Upper lobe of right lung (tissue), 1 donor: ENCODE measurements around the gene PROX2. TPM values are rescaled to one million over a fixed set of nuclear protein-coding genes. Genes with fewer than 3 reads are reported as not detected.

Experiments
- ATAC-seq: fragments of 200-7000 bp; cut with Tn5 transposase; one replicate; pipeline ENCODE4 v1.9.1; 2020; ENCODE audit warnings: mild to moderate bottlenecking, moderate library complexity
- DNase-seq: peaks from one replicate; pipeline ENCODE4 v3.0.0-alpha.2; 2020
- H3K27ac ChIP-seq: fragments of 200-600 bp; one replicate; pipeline ENCODE4 v1.8.0; 2022
- H3K27me3 ChIP-seq: fragments of 200-600 bp; one replicate; pipeline ENCODE4 v1.8.0; 2022; ENCODE audit warnings: mild to moderate bottlenecking
- H3K36me3 ChIP-seq: fragments of 200-600 bp; one replicate; pipeline ENCODE4 v1.8.0; 2022
- H3K4me1 ChIP-seq: fragments of 200-600 bp; one replicate; pipeline ENCODE4 v1.8.0; 2022
- H3K4me3 ChIP-seq: fragments of 200-600 bp; one replicate; pipeline ENCODE4 v1.8.0; 2022; ENCODE audit warnings: mild to moderate bottlenecking
- H3K9me3 ChIP-seq: fragments of 200-600 bp; one replicate; pipeline ENCODE4 v1.8.0; 2022
- intact Hi-C: fragments of 100-400 bp; cut with DNase I; formaldehyde crosslinking; loops from one replicate; pipeline ENCODE4 v1.11.0; 2022
- total RNA-seq: library from RNA; stranded (reverse); fragmentation: NEBNext Ultra II Directional; extraction: Animal tissue kit (Norgen Biotek cat#: 25700); gene quantifications from one replicate; pipeline ENCODE4 v1.2.1, GENCODE V29; 2021
- TF ChIP-seq, protein P1 (sequence below): fragments of 200-600 bp; IDR thresholded peaks from one replicate; pipeline ENCODE4 v1.8.0; 2022; ENCODE audit warnings: antibody characterized with exemption
- donor health status: DM: no; HTN: yes; CAD: no; lungs with severe emphysema.

The PROX2 gene
- total RNA-seq, 1 donor from 2014 or later, result not detected

DNA sequence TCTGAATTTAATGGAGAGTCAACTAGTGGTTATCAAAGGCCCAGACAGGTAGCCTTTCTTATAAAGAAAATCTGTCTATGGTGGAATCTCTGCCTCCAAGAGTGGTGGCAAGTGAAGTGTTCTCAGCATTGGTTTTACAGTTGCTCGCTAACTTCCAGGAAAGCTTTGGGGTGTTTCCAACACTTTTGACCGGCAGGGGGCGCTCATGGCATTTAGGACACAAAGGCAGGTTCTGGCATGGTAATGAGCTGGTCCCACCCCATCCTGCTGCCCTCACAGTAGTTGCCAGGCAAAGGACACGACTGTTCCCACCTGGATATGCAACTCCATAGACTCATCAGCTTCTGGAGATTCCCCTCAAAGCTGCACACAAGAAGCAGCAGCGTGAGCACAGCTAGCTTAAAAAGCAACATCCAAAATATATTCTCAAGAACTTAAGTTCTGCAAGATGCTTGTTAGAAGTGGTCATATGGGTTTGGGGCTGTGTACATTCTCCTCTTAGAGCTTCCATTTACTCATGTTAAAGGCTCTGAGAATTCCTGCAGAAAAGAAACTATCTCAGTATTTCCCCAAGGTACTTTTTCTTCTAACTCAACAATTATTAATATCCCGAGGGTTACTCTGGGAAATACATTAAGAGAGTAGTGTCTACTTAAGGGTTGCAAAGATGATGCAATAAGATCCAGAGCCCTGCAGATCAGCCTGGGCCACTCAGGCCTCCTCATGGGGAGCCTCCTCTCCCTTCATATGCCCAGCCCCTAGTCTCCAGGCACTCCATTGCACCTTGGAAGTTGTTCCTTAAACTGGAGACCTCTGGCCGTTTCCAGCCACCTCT is 14.8 kb downstream of the PROX2 start:
- peak; percentile 85 for ATAC-seq
- no peak overlapping the region for H3K4me3 ChIP-seq
- H3K27me3 ChIP-seq, result no peaks in the 10 kb centered on the region
- TF ChIP-seq, protein P1, sequence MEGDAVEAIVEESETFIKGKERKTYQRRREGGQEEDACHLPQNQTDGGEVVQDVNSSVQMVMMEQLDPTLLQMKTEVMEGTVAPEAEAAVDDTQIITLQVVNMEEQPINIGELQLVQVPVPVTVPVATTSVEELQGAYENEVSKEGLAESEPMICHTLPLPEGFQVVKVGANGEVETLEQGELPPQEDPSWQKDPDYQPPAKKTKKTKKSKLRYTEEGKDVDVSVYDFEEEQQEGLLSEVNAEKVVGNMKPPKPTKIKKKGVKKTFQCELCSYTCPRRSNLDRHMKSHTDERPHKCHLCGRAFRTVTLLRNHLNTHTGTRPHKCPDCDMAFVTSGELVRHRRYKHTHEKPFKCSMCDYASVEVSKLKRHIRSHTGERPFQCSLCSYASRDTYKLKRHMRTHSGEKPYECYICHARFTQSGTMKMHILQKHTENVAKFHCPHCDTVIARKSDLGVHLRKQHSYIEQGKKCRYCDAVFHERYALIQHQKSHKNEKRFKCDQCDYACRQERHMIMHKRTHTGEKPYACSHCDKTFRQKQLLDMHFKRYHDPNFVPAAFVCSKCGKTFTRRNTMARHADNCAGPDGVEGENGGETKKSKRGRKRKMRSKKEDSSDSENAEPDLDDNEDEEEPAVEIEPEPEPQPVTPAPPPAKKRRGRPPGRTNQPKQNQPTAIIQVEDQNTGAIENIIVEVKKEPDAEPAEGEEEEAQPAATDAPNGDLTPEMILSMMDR, result peak; percentile 90
- intact Hi-C loops, result no loop called here
- no peaks in the 10 kb centered on the region for H3K36me3 ChIP-seq
- peak; percentile 93 for DNase-seq
- H3K27ac ChIP-seq, result no peak overlapping the region
- H3K4me1 ChIP-seq, result no peaks in the 10 kb centered on the region
- H3K9me3 ChIP-seq, result no peaks in the 10 kb centered on the region

DNA sequence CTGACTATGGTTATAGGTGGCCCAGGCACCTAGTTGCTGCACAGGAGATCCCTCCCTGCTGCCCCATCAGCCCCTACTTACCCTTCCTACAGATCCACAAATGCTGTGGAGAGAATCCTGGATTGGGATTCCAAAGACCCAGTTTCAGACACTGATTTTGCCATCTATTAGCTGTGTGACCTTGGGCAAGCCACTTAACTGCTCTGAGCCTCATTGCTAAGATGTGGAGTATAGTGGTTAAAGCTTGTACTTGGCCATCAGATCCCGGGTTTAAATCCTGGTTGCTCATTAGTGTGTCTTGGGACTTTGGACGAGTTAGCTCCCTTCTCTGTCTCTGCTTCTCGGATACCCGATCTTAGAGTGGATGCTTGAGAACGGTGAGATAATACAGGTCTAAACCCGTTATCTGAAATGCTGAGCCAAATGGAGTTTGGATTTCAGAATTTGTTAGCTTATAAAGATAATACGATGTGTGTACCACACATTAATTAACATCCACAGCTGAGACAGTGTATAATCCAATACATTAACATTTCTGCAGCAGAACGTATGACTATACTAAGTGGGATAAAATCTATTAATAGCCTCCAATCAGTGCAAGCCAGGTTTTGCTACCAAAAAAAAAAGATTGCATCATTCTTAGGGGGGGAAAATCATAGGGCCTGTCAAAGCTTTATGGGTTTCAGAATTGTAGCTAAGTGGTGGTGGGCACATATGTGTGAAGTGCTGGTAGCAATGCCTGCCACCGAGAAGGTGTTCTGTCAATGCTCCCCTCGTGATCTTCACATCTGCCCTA is 16.0 kb downstream of the PROX2 start:
- Histone ChIP-seq H3K4me3 (no peak overlapping the region), H3K9me3 (no peaks in the 10 kb centered on the region), H3K27ac (no peak overlapping the region), H3K36me3 (no peaks in the 10 kb centered on the region), H3K27me3 (no peaks in the 10 kb centered on the region), H3K4me1 (no peaks in the 10 kb centered on the region)
- intact Hi-C loops, result no loop called here
- no peak for DNase-seq
- no peak for ATAC-seq
- TF ChIP-seq, protein P1, result no peak

DNA sequence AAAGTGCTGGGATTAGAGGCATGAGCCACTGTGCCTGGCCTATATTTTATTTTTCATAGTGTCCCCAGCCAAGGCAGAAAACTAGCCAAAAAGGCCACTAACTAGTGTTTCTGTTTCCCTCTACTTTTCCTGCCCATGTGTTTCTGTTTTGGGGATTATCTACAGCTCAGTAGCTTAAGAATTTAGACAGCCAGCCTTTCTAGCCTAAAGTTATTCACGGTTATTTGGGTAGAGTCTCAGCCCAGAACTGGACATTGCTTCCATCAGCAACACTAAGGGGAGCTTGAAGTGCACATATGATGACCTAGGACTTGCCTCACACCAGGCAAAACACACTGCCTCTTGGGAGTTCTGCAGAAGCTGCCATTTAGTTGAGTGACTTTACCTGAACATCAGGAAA is 17.9 kb downstream of the PROX2 start:
- peaks cover 16% of the 10 kb centered on the region for H3K4me1 ChIP-seq
- ATAC-seq (no peak), DNase-seq (no peak)
- no peak overlapping the region for H3K4me3 ChIP-seq
- no peaks in the 10 kb centered on the region for H3K36me3 ChIP-seq
- TF ChIP-seq, protein P1, result no peak
- H3K9me3 ChIP-seq, result no peaks in the 10 kb centered on the region
- intact Hi-C loops, result no loop called here
- H3K27me3 ChIP-seq, result no peaks in the 10 kb centered on the region
- no peak overlapping the region for H3K27ac ChIP-seq

DNA sequence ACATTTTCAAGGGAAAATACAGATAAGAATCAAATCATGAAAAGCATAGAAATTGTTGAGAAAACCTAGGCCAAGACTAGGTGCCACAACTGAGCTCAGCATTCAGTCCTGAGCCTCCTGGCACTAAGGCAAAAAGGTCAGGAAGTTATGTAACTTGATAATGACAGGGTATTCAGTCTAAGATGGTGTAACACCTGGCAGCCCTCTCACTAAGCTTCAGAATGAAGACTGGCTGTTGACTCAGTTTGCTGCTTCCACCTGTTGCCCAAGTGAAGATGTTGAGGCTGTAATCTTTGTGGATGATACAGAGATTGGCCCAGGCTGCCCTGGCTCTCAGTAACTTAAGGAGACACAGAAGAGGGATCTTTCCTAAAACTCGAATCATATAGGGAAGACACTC is 19.6 kb downstream of the PROX2 start:
- Histone ChIP-seq H3K4me3 (no peak overlapping the region), H3K4me1 (peaks cover 18% of the 10 kb centered on the region), H3K36me3 (no peaks in the 10 kb centered on the region), H3K27ac (no peak overlapping the region), H3K9me3 (no peaks in the 10 kb centered on the region), H3K27me3 (no peaks in the 10 kb centered on the region)
- TF ChIP-seq, protein P1, result no peak
- intact Hi-C loops, result no loop called here
- DNase-seq, result no peak
- ATAC-seq, result no peak

DNA sequence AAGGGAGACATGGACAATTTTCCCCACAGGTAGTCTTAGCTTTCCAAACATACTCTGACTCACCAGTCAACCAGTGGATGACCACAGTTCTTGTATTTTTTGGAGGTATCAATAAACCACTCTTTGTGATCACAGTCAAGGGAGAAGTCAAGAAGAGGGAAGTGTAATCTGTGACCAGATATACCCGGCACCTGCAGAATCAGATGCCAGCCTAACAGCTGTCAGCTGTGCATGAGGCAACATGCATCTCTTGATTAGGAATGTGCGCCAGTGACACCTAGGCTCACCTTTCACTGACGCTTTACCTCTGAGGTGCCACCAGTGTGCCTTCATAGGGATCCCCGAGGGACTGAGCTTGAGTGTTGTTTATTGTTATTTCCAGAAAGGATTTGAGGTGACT is 20.0 kb downstream of the PROX2 start:
- TF ChIP-seq, protein P1, result no peak
- intact Hi-C loops, result no loop called here

More for the DNA sequence above, 20.0 kb downstream of the PROX2 start:
- no peak overlapping the region for H3K4me3 ChIP-seq
- no peaks in the 10 kb centered on the region for H3K9me3 ChIP-seq
- no peak for DNase-seq
- ATAC-seq, result no peak
- peaks cover 18% of the 10 kb centered on the region for H3K4me1 ChIP-seq
- H3K36me3 ChIP-seq, result no peaks in the 10 kb centered on the region
- H3K27ac ChIP-seq, result no peak overlapping the region
- H3K27me3 ChIP-seq, result no peaks in the 10 kb centered on the region
